ENCODE measurements around the gene USP6NL. TPM values are rescaled to one million over a fixed set of nuclear protein-coding genes. Genes with fewer than 3 reads are reported as not detected.

The USP6NL gene
- total RNA-seq, 2 donors from 2014 or later: 2.3 to 3.9 TPM

DNA sequence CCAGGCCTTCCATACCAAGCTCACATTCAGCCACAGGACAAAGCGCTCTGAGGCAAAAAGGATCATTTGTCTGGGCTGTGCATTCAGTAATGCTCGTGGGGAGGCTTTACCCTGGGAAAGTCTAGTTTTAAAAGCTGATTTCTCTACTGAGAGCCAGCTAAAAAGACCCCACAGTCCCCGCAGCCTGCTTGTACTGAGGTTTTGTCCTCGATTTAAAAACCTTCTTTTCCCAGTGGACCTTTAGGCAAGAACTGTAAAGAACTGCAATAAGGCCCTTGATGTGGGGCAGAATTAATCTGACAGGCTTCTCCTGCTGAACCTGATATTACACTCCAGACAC, 180.3 kb downstream of the USP6NL start:
- no peak for ATAC-seq (replicated peaks in 1 of 2)
- peaks cover 2 to 3% of the 10 kb centered on the region in 2 donors for H3K36me3 Mint-ChIP-seq (ENCODE audit: insufficient read depth in 2 of 2)
- H3K9me3 Mint-ChIP-seq: peaks cover 5 to 6% of the 10 kb centered on the region in 2 donors

DNA sequence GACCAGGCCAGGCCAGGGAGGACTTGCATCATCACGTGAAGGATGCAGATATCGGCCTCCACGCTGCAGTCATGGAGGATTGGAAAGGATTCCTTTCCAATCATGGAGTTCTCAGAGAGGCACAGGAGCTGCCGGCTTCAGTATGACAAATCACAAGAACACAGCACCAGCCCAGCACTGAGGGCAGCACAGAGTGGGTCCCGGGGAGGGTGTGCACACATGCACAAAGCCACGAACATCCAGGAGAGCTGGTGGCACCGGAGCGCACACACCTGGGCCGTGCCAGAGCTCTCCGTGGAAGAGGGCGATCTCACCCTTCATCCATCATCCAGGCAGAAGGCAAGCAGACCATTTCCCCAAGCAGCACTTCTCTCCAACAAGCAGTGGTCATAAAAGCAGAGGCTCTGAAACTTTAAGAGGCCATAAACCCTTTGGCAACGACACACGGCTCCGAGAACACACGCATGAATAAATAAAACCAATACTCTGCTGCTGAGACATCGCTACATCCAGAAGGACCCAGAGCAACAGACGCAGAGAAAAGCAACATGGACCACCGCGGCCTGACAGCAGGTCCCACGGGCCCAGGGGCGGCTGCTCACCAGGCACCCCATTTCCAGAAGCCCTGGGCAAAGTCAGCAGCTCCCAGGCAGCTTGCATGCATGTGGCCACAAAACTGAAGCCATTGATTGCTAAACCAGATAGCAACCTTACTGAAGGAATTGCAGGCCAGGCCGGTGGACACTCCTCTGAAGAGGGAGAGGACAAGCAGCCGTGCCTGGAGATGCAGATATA, 180.8 kb downstream of the USP6NL start:
- DNase-seq (no peak), ATAC-seq (replicated peaks in 1 of 2) (no peak)
- peaks cover 7 to 10% of the 10 kb centered on the region in 2 donors for H3K9me3 Mint-ChIP-seq
- peaks cover 6 to 8% of the 10 kb centered on the region in 2 donors for H3K36me3 Mint-ChIP-seq (ENCODE audit: insufficient read depth in 2 of 2)
- peaks cover 18% of the 10 kb centered on the region for H3K4me1 Mint-ChIP-seq (ENCODE audit: low read depth)
- no peaks in the 10 kb centered on the region for H3K27me3 Mint-ChIP-seq (ENCODE audit: low read depth)
- no peak overlapping the region for H3K4me3 Mint-ChIP-seq
- no peak overlapping the region for H3K27ac Mint-ChIP-seq

More for the DNA sequence above, 180.3 kb downstream of the USP6NL start:
- H3K4me3 Mint-ChIP-seq: no peak overlapping the region
- H3K27ac Mint-ChIP-seq: no peak overlapping the region
- H3K27me3 Mint-ChIP-seq (ENCODE audit: low read depth): no peaks in the 10 kb centered on the region
- peaks cover 17% of the 10 kb centered on the region for H3K4me1 Mint-ChIP-seq (ENCODE audit: low read depth)
- DNase-seq: no peak

DNA sequence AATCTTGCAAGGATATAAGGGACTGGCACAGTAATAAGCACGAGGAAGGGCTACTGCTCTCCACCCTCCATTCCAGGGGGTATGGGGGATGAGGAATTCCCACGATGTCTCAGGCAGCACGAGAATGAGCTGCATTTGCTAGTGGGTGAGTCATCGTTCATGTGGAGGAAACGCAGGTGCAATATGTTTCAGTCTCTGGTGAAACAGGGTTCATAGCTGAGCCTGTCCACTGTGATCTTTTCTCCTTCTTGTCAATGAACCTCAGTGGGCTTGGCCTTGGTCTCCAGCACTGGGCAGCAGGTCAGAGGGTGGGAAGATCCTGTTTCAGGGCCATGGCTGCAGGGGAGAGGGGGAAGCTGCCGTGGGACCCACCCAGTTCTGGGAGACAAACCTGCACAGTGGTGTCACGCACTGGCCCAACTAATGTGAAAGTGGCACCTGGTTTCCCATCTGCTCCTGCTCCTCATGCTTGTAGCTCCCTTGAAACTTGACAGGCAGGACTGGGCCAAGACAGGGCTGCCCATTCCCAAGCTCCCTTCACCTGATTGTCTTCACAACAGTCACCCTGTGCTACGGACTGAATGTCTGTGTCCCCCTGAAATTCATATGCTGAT, 181.9 kb downstream of the USP6NL start:
- no peak for DNase-seq
- no peak for ATAC-seq (replicated peaks in 1 of 2)
- H3K4me1 Mint-ChIP-seq (ENCODE audit: low read depth): peaks cover 14% of the 10 kb centered on the region
- H3K27me3 Mint-ChIP-seq (ENCODE audit: low read depth): no peaks in the 10 kb centered on the region
- H3K27ac Mint-ChIP-seq: no peak overlapping the region
- no peak overlapping the region for H3K4me3 Mint-ChIP-seq
- peaks cover 7 to 10% of the 10 kb centered on the region in 2 donors for H3K9me3 Mint-ChIP-seq
- peaks cover 6 to 8% of the 10 kb centered on the region in 2 donors for H3K36me3 Mint-ChIP-seq (ENCODE audit: insufficient read depth in 2 of 2)

DNA sequence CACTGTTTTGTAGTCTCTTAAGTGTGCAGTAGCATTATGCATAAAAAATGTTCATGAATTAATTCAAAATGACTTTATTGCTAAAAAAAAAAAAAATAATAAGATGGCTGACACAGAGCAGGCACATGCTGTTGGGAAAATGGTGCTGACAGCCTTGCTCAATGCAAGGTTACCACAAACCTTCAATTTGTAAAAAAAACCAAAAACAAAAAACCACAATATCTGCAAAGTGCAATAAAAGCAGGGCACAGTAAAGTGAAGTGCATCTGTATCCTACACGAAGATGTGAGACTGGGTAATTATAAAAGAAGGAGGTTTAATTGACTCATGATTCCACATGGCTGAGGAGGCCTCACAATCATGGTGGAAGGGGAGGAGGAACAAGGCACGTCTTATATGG, 185.8 kb downstream of the USP6NL start:
- Mint-ChIP-seq H3K27me3 (ENCODE audit: low read depth) (no peaks in the 10 kb centered on the region), H3K4me3 (no peak overlapping the region), H3K36me3 (ENCODE audit: insufficient read depth in 2 of 2) (peaks cover 7 to 11% of the 10 kb centered on the region in 2 donors)

GRCh38 chr10:11425296-11425610, 186.2 kb downstream of the USP6NL start:
- Mint-ChIP-seq H3K27me3 (ENCODE audit: low read depth) (no peaks in the 10 kb centered on the region), H3K4me1 (ENCODE audit: low read depth) (peaks cover 14% of the 10 kb centered on the region), H3K36me3 (ENCODE audit: insufficient read depth in 2 of 2) (peaks cover 7 to 11% of the 10 kb centered on the region in 2 donors), H3K4me3 (no peak overlapping the region), H3K9me3 (peaks cover 9 to 12% of the 10 kb centered on the region in 2 donors), H3K27ac (no peak overlapping the region)
- DNase-seq (no peak), ATAC-seq (replicated peaks in 1 of 2) (no peak)

More for the DNA sequence above, 185.8 kb downstream of the USP6NL start:
- no peak overlapping the region for H3K27ac Mint-ChIP-seq
- no peak for DNase-seq
- no peak for ATAC-seq (replicated peaks in 1 of 2)
- H3K4me1 Mint-ChIP-seq (ENCODE audit: low read depth): peaks cover 14% of the 10 kb centered on the region
- peaks cover 9 to 11% of the 10 kb centered on the region in 2 donors for H3K9me3 Mint-ChIP-seq

DNA sequence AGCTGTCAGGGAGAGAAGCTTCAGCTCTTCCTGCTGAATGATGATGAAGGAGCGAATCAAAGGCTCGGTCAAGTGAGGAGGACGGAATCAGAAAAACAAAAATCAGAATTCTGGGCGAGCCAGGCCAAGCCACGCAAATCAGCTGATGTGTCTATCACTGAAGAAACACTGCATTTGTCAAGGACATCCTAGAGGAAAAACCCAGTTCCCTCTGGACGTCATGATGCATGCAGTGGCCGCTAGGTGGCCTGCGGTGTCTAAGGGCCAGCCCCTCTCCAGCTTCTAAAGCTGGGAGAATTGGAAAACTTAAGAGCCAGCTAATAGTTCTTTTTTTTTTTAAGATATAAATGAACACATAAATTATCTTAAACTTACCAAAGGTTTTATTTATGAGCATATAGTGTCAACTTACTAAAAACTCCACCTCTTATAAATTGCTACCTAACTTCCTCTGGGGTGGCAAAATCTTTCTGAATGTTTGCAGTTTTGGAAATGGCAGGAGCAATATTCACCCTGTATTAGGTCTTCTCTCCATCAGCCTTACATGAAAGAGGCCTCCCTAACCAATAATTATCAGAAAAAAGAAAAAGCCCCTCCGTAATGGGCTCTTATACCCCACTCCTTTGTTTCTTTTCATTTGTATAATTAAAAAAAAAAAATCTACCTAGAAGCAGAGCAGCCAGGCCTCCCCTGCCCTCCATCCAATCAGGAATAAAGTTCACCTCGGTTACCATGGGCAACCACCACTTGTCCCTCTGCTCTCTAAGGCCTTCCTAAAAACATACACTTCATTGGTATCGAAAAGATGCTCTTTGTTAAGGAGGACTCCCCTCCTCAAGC, 186.8 kb downstream of the USP6NL start:
- Mint-ChIP-seq H3K27ac (no peak overlapping the region), H3K4me1 (ENCODE audit: low read depth) (peaks cover 14% of the 10 kb centered on the region), H3K4me3 (no peak overlapping the region), H3K9me3 (peaks cover 9 to 13% of the 10 kb centered on the region in 2 donors), H3K27me3 (ENCODE audit: low read depth) (no peaks in the 10 kb centered on the region), H3K36me3 (ENCODE audit: insufficient read depth in 2 of 2) (peaks cover 7 to 11% of the 10 kb centered on the region in 2 donors)
- no peak for DNase-seq
- no peak for ATAC-seq (replicated peaks in 1 of 2)

GRCh38 chr10:11416974-11417373, 194.5 kb downstream of the USP6NL start:
- H3K4me3 Mint-ChIP-seq: no peak overlapping the region
- DNase-seq (no peak), ATAC-seq (replicated peaks in 1 of 2) (no peak)
- peaks cover 13 to 16% of the 10 kb centered on the region in 2 donors for H3K9me3 Mint-ChIP-seq
- H3K4me1 Mint-ChIP-seq (ENCODE audit: low read depth): no peaks in the 10 kb centered on the region
- no peaks in the 10 kb centered on the region for H3K27me3 Mint-ChIP-seq (ENCODE audit: low read depth)
- H3K36me3 Mint-ChIP-seq (ENCODE audit: insufficient read depth in 2 of 2): peaks cover 3 to 7% of the 10 kb centered on the region in 2 donors
- no peak overlapping the region for H3K27ac Mint-ChIP-seq

GRCh38 chr10:11415095-11415494, 196.4 kb downstream of the USP6NL start:
- H3K9me3 Mint-ChIP-seq: peaks cover 11 to 15% of the 10 kb centered on the region in 2 donors

GRCh38 chr10:11414314-11415038, 197.0 kb downstream of the USP6NL start:
- ATAC-seq (replicated peaks in 1 of 2) (no peak), DNase-seq (no peak)
- no peaks in the 10 kb centered on the region for H3K4me1 Mint-ChIP-seq (ENCODE audit: low read depth)
- H3K27me3 Mint-ChIP-seq (ENCODE audit: low read depth): no peaks in the 10 kb centered on the region
- H3K4me3 Mint-ChIP-seq: no peak overlapping the region
- H3K36me3 Mint-ChIP-seq (ENCODE audit: insufficient read depth in 2 of 2): peaks cover 3 to 6% of the 10 kb centered on the region in 2 donors
- H3K9me3 Mint-ChIP-seq: peaks cover 11 to 12% of the 10 kb centered on the region in 2 donors
- H3K27ac Mint-ChIP-seq: no peak overlapping the region

More at GRCh38 chr10:11415095-11415494, 196.4 kb downstream of the USP6NL start:
- no peak for ATAC-seq (replicated peaks in 1 of 2)
- peaks cover 3 to 6% of the 10 kb centered on the region in 2 donors for H3K36me3 Mint-ChIP-seq (ENCODE audit: insufficient read depth in 2 of 2)
- DNase-seq: no peak
- H3K27me3 Mint-ChIP-seq (ENCODE audit: low read depth): no peaks in the 10 kb centered on the region
- no peaks in the 10 kb centered on the region for H3K4me1 Mint-ChIP-seq (ENCODE audit: low read depth)
- no peak overlapping the region for H3K4me3 Mint-ChIP-seq
- no peak overlapping the region for H3K27ac Mint-ChIP-seq

DNA sequence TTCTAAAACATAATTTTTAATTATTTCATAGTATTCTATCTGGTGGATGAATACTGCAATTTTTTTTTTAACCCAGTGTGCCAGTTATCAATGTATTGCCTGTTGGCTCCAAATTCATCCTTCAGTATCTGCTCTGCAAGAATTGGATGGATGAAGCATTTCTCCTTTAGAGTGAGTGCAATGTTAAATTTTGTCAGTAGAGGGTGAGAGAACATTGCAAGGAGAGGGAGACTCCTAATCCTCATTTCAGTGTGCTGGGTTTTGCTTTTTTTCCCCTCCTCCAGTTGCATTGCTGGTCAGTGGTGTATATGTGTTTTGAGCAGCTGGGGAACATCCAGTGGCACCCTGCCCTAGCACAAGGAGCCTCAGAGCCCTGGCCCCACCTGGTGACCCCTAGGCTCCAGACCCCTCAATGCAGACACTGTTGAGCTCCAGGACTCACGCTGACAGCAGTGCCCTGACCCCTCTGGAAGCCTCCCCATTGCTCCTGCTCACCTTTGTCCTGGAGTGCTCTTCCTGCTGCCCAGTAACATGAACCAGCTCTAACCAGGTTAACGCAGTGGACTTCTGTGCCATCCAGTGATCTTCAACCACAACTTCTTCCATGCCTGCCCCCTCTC, 199.4 kb downstream of the USP6NL start:
- Mint-ChIP-seq H3K27ac (no peak overlapping the region), H3K4me3 (no peak overlapping the region), H3K27me3 (ENCODE audit: low read depth) (no peaks in the 10 kb centered on the region), H3K9me3 (peaks cover 9 to 12% of the 10 kb centered on the region in 2 donors), H3K4me1 (ENCODE audit: low read depth) (peaks cover 9% of the 10 kb centered on the region), H3K36me3 (ENCODE audit: insufficient read depth in 2 of 2) (peaks cover 0 to 2% of the 10 kb centered on the region in 2 donors)
- DNase-seq (no peak), ATAC-seq (replicated peaks in 1 of 2) (no peak)

- DNase-seq: no peak
- Mint-ChIP-seq H3K27ac (no peak overlapping the region), H3K27me3 (ENCODE audit: low read depth) (no peaks in the 10 kb centered on the region), H3K4me3 (no peak overlapping the region), H3K4me1 (ENCODE audit: low read depth) (peaks cover 21% of the 10 kb centered on the region), H3K9me3 (peaks cover 9 to 15% of the 10 kb centered on the region in 2 donors), H3K36me3 (ENCODE audit: insufficient read depth in 2 of 2) (peaks cover 2 to 3% of the 10 kb centered on the region in 2 donors)
- ATAC-seq (replicated peaks in 1 of 2): no peak
Measured at GRCh38 chr10:11409357-11409756, 202.1 kb downstream of the USP6NL start.

DNA sequence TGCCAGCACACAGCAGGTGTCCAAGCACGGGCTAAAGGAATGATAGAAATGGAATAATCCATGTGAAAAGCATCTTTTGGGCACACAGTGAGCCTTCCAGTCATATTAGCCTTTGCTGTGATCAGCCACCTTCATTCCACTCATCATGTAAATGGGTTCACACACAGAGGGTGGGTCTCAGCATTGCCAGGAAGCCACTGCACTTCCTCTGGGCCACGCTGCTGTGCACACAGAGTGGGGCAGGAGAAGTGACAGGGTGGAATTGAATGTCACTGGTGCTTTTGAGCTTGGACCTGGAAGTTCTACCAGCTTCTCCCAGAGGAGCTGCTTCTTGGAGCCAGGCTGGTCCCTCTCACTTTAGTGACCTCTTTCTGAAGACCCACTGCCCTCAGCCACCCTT, 203.5 kb downstream of the USP6NL start:
- peaks cover 6% of the 10 kb centered on the region in 2 donors for H3K36me3 Mint-ChIP-seq (ENCODE audit: insufficient read depth in 2 of 2)
- H3K27ac Mint-ChIP-seq: no peak overlapping the region
- no peak for DNase-seq
- peaks cover 28% of the 10 kb centered on the region for H3K4me1 Mint-ChIP-seq (ENCODE audit: low read depth)
- H3K27me3 Mint-ChIP-seq (ENCODE audit: low read depth): no peaks in the 10 kb centered on the region
- no peak for ATAC-seq (replicated peaks in 1 of 2)
- no peak overlapping the region for H3K4me3 Mint-ChIP-seq
- peaks cover 9 to 15% of the 10 kb centered on the region in 2 donors for H3K9me3 Mint-ChIP-seq

Data from activated T-cell treated with anti-CD3 and anti-CD28 coated beads, Interleukin-2, amount 50 U/mL, for 72 hours (primary cell).